ENCODE data around the gene RAB17. TPM values are rescaled to one million over a fixed set of nuclear protein-coding genes. Genes with fewer than 3 reads are reported as not detected.
A peak's percentile ranks its signal among the peaks of the same experiment; 100 is the strongest.
"Not testable (repeated sequence)": the region's sequence is repeated elsewhere in the genome, so short reads cannot be mapped to it uniquely, and the experiment has no call there.

The RAB17 gene
- total and polyA plus RNA-seq, 12 donors: 0.37 to 18.7 (median 5.0) TPM

DNA sequence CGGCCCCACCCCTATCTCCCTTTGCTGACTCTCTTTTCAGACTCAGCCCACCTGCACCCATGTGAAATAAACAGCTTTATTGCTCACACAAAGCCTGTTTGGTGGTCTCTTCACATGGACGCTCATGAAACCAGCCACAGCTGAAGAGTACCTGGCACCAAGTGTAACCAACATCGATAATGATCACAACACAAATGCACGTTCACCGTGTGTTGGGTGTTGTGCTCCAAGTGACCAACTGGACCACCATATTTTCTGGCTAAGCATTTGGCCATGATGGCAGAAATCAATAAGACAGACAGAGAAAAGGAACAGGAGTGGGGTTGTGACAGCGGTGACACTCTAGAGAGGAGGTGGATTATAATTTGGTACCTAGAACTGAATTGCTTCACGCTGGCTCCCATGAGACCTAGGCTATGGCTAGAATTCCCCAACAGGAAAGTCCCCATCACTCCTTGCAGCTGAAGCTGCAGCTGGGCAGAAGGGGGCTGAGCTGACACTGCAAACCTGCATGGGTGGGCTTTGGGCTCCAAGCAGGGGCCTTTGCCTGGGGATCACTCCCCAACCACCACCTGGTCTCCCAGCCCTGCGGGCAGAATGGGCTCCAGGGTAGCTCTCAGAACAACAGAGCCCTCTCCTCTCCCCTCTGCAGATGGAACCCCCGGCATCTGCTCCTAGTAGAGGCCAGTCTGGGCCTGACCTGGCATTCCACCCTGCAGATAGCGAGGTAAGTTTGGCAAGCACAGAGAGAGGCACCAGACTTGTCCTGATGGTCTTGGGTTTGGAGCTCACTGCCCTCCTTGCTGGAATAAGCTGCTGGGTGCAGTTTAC lies 22.2 kb upstream of the RAB17 start:
- intact Hi-C loops (cut with DNase I): no loop called here
- no peaks in the 10 kb centered on the region for H3K27me3 ChIP-seq
- DNase-seq: peak in 1 of 7 donors; percentile 13
- H3K27ac ChIP-seq: no peak overlapping the region
- 86 to 95% (median 88%) methylated on average over 7 to 10 of the region's 10 CpGs for WGBS, 4 donors
- TF ChIP-seq, protein P1, sequence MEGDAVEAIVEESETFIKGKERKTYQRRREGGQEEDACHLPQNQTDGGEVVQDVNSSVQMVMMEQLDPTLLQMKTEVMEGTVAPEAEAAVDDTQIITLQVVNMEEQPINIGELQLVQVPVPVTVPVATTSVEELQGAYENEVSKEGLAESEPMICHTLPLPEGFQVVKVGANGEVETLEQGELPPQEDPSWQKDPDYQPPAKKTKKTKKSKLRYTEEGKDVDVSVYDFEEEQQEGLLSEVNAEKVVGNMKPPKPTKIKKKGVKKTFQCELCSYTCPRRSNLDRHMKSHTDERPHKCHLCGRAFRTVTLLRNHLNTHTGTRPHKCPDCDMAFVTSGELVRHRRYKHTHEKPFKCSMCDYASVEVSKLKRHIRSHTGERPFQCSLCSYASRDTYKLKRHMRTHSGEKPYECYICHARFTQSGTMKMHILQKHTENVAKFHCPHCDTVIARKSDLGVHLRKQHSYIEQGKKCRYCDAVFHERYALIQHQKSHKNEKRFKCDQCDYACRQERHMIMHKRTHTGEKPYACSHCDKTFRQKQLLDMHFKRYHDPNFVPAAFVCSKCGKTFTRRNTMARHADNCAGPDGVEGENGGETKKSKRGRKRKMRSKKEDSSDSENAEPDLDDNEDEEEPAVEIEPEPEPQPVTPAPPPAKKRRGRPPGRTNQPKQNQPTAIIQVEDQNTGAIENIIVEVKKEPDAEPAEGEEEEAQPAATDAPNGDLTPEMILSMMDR (IDR thresholded peaks at IDR 0.05): no peak
- no peak for TF ChIP-seq POLR2A (IDR thresholded peaks at IDR 0.05)
- no peak overlapping the region for H3K4me3 ChIP-seq
- peaks cover 18 to 22% of the 10 kb centered on the region in 2 donors for H3K4me1 ChIP-seq (replicated peaks in 1 of 2)
- H3K9me3 ChIP-seq (replicated peaks in 1 of 3): no peaks in the 10 kb centered on the region
- no peaks in the 10 kb centered on the region for H3K36me3 ChIP-seq (replicated peaks in 1 of 2)

DNA sequence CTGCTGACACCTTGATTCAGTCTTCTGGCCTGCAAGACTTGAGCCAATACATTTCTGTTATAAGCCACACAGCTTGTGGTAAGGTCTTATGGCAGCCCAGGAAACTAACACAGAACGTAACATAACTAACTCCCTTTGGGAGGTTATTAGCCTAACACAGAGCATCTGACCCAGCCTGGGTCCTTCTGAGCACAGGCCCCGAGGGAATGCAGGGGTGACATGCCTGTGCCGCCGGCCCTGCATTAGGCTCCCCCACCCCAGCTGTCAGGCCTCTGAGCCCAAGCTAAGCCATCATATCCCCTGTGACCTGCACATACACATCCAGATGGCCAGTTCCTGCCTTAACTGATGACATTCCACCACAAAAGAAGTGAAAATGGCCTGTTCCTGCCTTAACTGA lies 16.0 kb upstream of the RAB17 start:
- H3K9me3 ChIP-seq (replicated peaks in 1 of 3); H3K36me3 ChIP-seq (replicated peaks in 1 of 2); H3K4me1 ChIP-seq (replicated peaks in 1 of 2); H3K27ac ChIP-seq; H3K4me3 ChIP-seq; intact Hi-C loops (cut with DNase I); DNase-seq; H3K27me3 ChIP-seq: not testable (repeated sequence)
- 86 to 100% (median 88%) methylated on average over 1 to 4 of the region's 4 CpGs; no CpG with 5 or more reads in 1 of the 4 donors for WGBS, 4 donors

DNA sequence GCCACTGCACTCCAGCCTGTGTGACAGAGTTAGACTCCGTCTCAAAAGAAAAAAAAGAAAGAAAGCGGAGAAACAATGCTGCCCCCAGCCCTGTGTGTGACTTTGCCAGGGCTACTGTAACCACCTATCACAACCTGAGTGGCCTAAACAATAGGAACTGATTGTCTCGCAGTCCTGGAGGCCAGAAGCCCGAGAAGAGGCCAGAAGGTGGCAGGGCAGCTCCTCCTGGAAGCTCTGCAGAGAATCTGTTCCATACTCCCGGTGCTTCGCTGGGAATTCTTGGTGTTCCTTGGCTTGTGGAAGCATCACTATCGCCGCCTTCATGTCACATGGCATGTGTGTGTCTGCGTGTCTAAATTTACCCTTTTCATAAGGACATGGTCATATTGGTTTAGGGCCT lies 14.4 kb upstream of the RAB17 start:
- Histone ChIP-seq H3K36me3 (replicated peaks in 1 of 2) (no peaks in the 10 kb centered on the region), H3K27ac (no peak overlapping the region), H3K4me1 (replicated peaks in 1 of 2) (peaks cover 2 to 7% of the 10 kb centered on the region in 2 donors), H3K27me3 (no peaks in the 10 kb centered on the region), H3K4me3 (no peak overlapping the region), H3K9me3 (replicated peaks in 1 of 3) (no peaks in the 10 kb centered on the region)
- TF ChIP-seq POLR2A (IDR thresholded peaks at IDR 0.05): no peak
- TF ChIP-seq, protein P1 (IDR thresholded peaks at IDR 0.05): peak in 2 of 6 experiments; percentile 12 to 21
- no peak for DNase-seq
- intact Hi-C loops (cut with DNase I): no loop called here
- 86 to 96% (median 92%) methylated on average over 5 to 9 of the region's 9 CpGs for WGBS, 4 donors

DNA sequence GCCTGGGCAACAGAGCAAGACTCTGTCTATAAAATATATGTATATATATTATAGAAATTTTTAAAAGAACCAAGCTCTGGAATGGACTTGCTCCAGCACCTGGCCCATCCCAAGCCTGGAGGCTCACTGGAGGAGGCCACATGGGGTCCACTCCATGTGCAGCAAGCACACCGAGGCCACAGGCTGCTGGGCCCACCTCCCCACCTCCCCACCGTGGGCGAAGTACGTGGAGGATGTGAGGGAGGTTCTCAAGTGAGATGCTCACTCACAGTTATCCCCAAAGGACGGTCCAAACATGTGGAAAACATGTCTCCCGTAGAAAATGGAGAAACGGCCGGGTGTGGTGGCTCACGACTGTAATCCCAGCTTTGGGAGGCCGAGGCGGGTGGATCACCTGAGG lies 13.9 kb upstream of the RAB17 start:
- H3K4me3 ChIP-seq: no peak overlapping the region
- WGBS, 4 donors: 85 to 93% (median 89%) methylated on average over 11 of the region's 11 CpGs
- H3K4me1 ChIP-seq (replicated peaks in 1 of 2): peaks cover 8 to 10% of the 10 kb centered on the region in 2 donors
- DNase-seq: no peak
- no peaks in the 10 kb centered on the region for H3K36me3 ChIP-seq (replicated peaks in 1 of 2)
- TF ChIP-seq, protein P1 (IDR thresholded peaks at IDR 0.05): no peak
- no peak for TF ChIP-seq POLR2A (IDR thresholded peaks at IDR 0.05)
- intact Hi-C loops (cut with DNase I): no loop called here
- no peaks in the 10 kb centered on the region for H3K9me3 ChIP-seq (replicated peaks in 1 of 3)
- H3K27me3 ChIP-seq: no peaks in the 10 kb centered on the region
- peak overlapping the region in 1 of 5 donors; percentile 64 for H3K27ac ChIP-seq

All from adrenal gland (tissue), 12 donors.